HEK293 (cell line): ENCODE results near the gene SNAPC5.

ENCODE experiments used
- CTCF ChIA-PET: fragments of 350-600 bp; formaldehyde crosslinking; extraction: SDS; loops from one replicate; lab custom pipeline; 2021; ENCODE audit warnings: antibody characterized with exemption; lab: Yijun Ruan, JAX
- POLR2A ChIA-PET: fragments of 300-600 bp; formaldehyde crosslinking; extraction: SDS; loops from one replicate; lab custom pipeline; 2020; ENCODE audit warnings: antibody characterized with exemption, inconsistent platforms; lab: Yijun Ruan, JAX
- H3K27ac ChIP-seq: fragments of 200-500 bp; sonication (Bioruptor generic); 2 replicates; pipeline ENCODE4 v1.5.1; 2014; ENCODE audit warnings: low read depth, low read length, control low read depth, inconsistent platforms; ENCODE audit errors: extremely low read depth
- H3K36me3 ChIP-seq, 2 experiments: fragments of 200-500 bp in 1 of 2; sonication (Bioruptor generic) in 1 of 2; 1 replicate in 1 of 2; 2 replicates in 1 of 2; pipeline ENCODE4 v1.5.1; 2014 to 2017; ENCODE audit warnings: inconsistent platforms in 2 of 2, low read length in 2 of 2; ENCODE audit not compliant: control insufficient read depth in 2 of 2, insufficient read depth in 1 of 2
- H3K4me1 ChIP-seq: fragments of 200-500 bp; sonication (Bioruptor generic); 2 replicates; pipeline ENCODE4 v1.5.1; 2014; ENCODE audit warnings: mild to moderate bottlenecking, low read length, inconsistent platforms; ENCODE audit not compliant: control insufficient read depth, insufficient read depth
- H3K4me3 ChIP-seq: 2 replicates; pipeline ENCODE4 v1.5.1; 2011; ENCODE audit warnings: low read depth, mild to moderate bottlenecking, control low read depth, low read length, moderate library complexity
- H3K9me3 ChIP-seq: fragments of 200-500 bp; sonication (Bioruptor generic); 2 replicates; pipeline ENCODE4 v1.5.1; 2014; ENCODE audit warnings: low read depth, low read length, inconsistent platforms; ENCODE audit not compliant: control insufficient read depth, insufficient read depth
- ELK4 ChIP-seq: IDR thresholded peaks from 2 replicates; pipeline ENCODE4 v1.6.1; 2011; ENCODE audit warnings: mild to moderate bottlenecking, low read depth, low read length, borderline replicate concordance
- GLIS2 ChIP-seq: fragments of 450-650 bp; formaldehyde crosslinking; IDR thresholded peaks from 2 replicates; pipeline ENCODE4 v1.5.1; 2016; ENCODE audit warnings: missing biosample characterization, missing genetic modification characterization
- KLF17 ChIP-seq: fragments of 450-650 bp; formaldehyde crosslinking; IDR thresholded peaks from 2 replicates; pipeline ENCODE4 v1.5.1; 2016; ENCODE audit warnings: missing biosample characterization, missing genetic modification characterization
- KLF9 ChIP-seq: fragments of 450-650 bp; formaldehyde crosslinking; IDR thresholded peaks from 2 replicates; pipeline ENCODE4 v1.5.1; 2016; ENCODE audit warnings: missing biosample characterization, missing genetic modification characterization, low read depth
- PATZ1 ChIP-seq: fragments of 450-650 bp; formaldehyde crosslinking; IDR thresholded peaks from 2 replicates; pipeline ENCODE4 v1.5.1; 2016; ENCODE audit warnings: missing biosample characterization, missing genetic modification characterization
- SCRT1 ChIP-seq: fragments of 450-650 bp; formaldehyde crosslinking; IDR thresholded peaks from 2 replicates; pipeline ENCODE4 v1.5.1; 2016; ENCODE audit warnings: missing biosample characterization, missing genetic modification characterization, borderline replicate concordance
- ZBTB17 ChIP-seq: fragments of 450-650 bp; formaldehyde crosslinking; IDR thresholded peaks from 2 replicates; pipeline ENCODE4 v1.5.1; 2016; ENCODE audit warnings: missing biosample characterization, missing genetic modification characterization
- ZBTB6 ChIP-seq: fragments of 450-650 bp; formaldehyde crosslinking; IDR thresholded peaks from 2 replicates; pipeline ENCODE4 v1.5.1; 2017; ENCODE audit warnings: missing biosample characterization, missing genetic modification characterization
- ZNF19 ChIP-seq: fragments of 450-650 bp; formaldehyde crosslinking; IDR thresholded peaks from 2 replicates; pipeline ENCODE4; 2016; ENCODE audit warnings: missing biosample characterization, missing genetic modification characterization, low read depth
- ZNF2 ChIP-seq: fragments of 450-650 bp; formaldehyde crosslinking; IDR thresholded peaks from 2 replicates; pipeline ENCODE4 v1.5.1; 2016; ENCODE audit warnings: missing biosample characterization, missing genetic modification characterization
- ZNF221 ChIP-seq: fragments of 450-650 bp; formaldehyde crosslinking; IDR thresholded peaks from 2 replicates; pipeline ENCODE4 v1.5.1; 2017; ENCODE audit warnings: missing biosample characterization, missing genetic modification characterization, borderline replicate concordance
- ZNF274 ChIP-seq, 2 experiments: fragments of 200-500 bp in 1 of 2; fragments of 450-650 bp in 1 of 2; sonication (Bioruptor generic) in 1 of 2; formaldehyde crosslinking in 1 of 2; IDR thresholded peaks; 2 replicates each; pipeline versions ENCODE4 v1.5.1 to v1.6.1; 2014 to 2016; ENCODE audit warnings: borderline replicate concordance in 1 of 2, inconsistent platforms in 1 of 2, low read length in 1 of 2, missing biosample characterization in 1 of 2, missing genetic modification characterization in 1 of 2
- ZNF280C ChIP-seq: fragments of 450-650 bp; formaldehyde crosslinking; IDR thresholded peaks from 2 replicates; pipeline ENCODE4 v1.5.1; 2016; ENCODE audit warnings: missing biosample characterization, missing genetic modification characterization
- ZNF426 ChIP-seq: fragments of 450-650 bp; formaldehyde crosslinking; IDR thresholded peaks from 2 replicates; pipeline ENCODE4 v1.5.1; 2017; ENCODE audit warnings: missing biosample characterization, missing genetic modification characterization, mild to moderate bottlenecking, inconsistent platforms, moderate library complexity
- ZNF529 ChIP-seq: fragments of 450-650 bp; formaldehyde crosslinking; IDR thresholded peaks from 2 replicates; pipeline ENCODE4 v1.5.1; 2017; ENCODE audit warnings: missing genetic modification characterization, missing biosample characterization; ENCODE audit not compliant: insufficient replicate concordance
- ZNF596 ChIP-seq: fragments of 450-650 bp; IDR thresholded peaks from 2 replicates; pipeline ENCODE4 v1.5.0; 2018; ENCODE audit warnings: missing biosample characterization, mild to moderate bottlenecking, missing genetic modification characterization, moderate library complexity

The SNAPC5 gene

GRCh38 chr15:66491846-66492245 lies 5.7 kb downstream of the SNAPC5 start:
- Histone ChIP-seq H3K27ac (peak overlapping the region; percentile 22; the same call in 1 of the 2 replicates), H3K36me3 (peaks cover 75 to 96% of the 10 kb centered on the region in 2 experiments), H3K4me1 (peaks cover under 1% of the 10 kb centered on the region; the same call in 1 of the 2 replicates), H3K9me3 (no peaks in the 10 kb centered on the region), H3K4me3 (no peak overlapping the region)
- ChIA-PET CTCF (interaction anchor here (0.6 to 0.8 kb wide), 4 partner anchors 105 to 472 kb away, joined by 3 read pairs; partner anchors contain the start of gene MAP2K1), POLR2A (interaction anchor here (0.5 to 1.3 kb wide), 3 partner anchors 13 to 980 kb away, joined by 3 to 7 read pairs (median 4); partner anchors contain the start of genes MAP2K1, RPL4 and ZWILCH)
- TF ChIP-seq SCRT1 (tag by site-specific recombination) (no peak), GLIS2 (tag by site-specific recombination) (no peak), ZNF596 (no peak), ZNF2 (no peak), ZBTB6 (no peak), PATZ1 (tag by site-specific recombination) (no peak), ELK4 (no peak), KLF17 (tag by site-specific recombination) (no peak), ZNF426 (tag by site-specific recombination) (no peak), KLF9 (tag by site-specific recombination) (no peak), ZNF221 (tag by site-specific recombination) (no peak), ZNF529 (no peak), ZNF19 (tag by site-specific recombination) (no peak)

- Histone ChIP-seq H3K36me3 (peaks cover 66 to 93% of the 10 kb centered on the region in 2 experiments), H3K9me3 (no peaks in the 10 kb centered on the region), H3K4me1 (no peaks in the 10 kb centered on the region), H3K4me3 (no peak overlapping the region), H3K27ac (0 out of 2 replicates have a peak overlapping the region, but pooled peaks have one; percentile 24)
- ChIA-PET POLR2A (interaction anchor here (1.2 to 3.6 kb wide), 4 partner anchors 8 to 102 kb away, joined by 3 to 12 read pairs (median 4); partner anchors contain the start of gene SNAPC5), CTCF (interaction anchor here (2.2 kb wide), 1 partner anchor 9 kb away, joined by 12 read pairs; the partner anchor contains the start of gene SNAPC5)
- TF ChIP-seq ZNF274 (IDR thresholded peaks at IDR 0.05; ENCODE audit: low read length) (no peak), ZNF274 (tag by site-specific recombination; IDR thresholded peaks at IDR 0.05; ENCODE audit: borderline replicate concordance) (no peak), ZNF280C (tag by site-specific recombination) (no peak), ZBTB17 (tag by site-specific recombination) (0 out of 2 replicates have a peak, but pooled peaks have one; percentile 13)
Measured at GRCh38 chr15:66489179-66489791, 8.3 kb downstream of the SNAPC5 start.
